Spleen (tissue), 11 donors: ENCODE results near the gene CASP8. TPM values are rescaled to one million over a fixed set of nuclear protein-coding genes. Genes with fewer than 3 reads are reported as not detected.

Experiments
- DNase-seq: peaks from one replicate; pipeline ENCODE4 v3.0.0-alpha.2; 2020
- H3K27ac ChIP-seq, 8 donors: fragments of 200-600 bp; sonication (generic) in 7 of 8; 1 replicate in 4 of 8; 2 replicates in 4 of 8; pipeline versions ENCODE4 v1.5.0 to v1.8.0; 2016 to 2021; ENCODE audit warnings: inconsistent platforms in 4 of 8, mild to moderate bottlenecking in 4 of 8, moderate library complexity in 1 of 8
- H3K27me3 ChIP-seq, 7 donors: fragments of 200-600 bp; sonication (generic) in 6 of 7; replicated peaks in 1 of 7; 1 replicate in 4 of 7; 2 replicates in 3 of 7; pipeline versions ENCODE4 v1.5.0 to v1.8.0; 2016 to 2021; ENCODE audit warnings: inconsistent platforms in 3 of 7, mild to moderate bottlenecking in 1 of 7
- H3K36me3 ChIP-seq, 6 donors: fragments of 200-600 bp; sonication (generic) in 5 of 6; 1 replicate in 4 of 6; 2 replicates in 2 of 6; pipeline versions ENCODE4 v1.5.0 to v1.8.0; 2016 to 2021; ENCODE audit warnings: inconsistent platforms in 2 of 6
- H3K4me1 ChIP-seq, 6 donors: fragments of 200-600 bp; sonication (generic) in 5 of 6; 1 replicate in 3 of 6; 2 replicates in 3 of 6; pipeline versions ENCODE4 v1.5.0 to v1.8.0; 2016 to 2021; ENCODE audit warnings: inconsistent platforms in 3 of 6
- H3K4me3 ChIP-seq, 8 donors: fragments of 200-600 bp; sonication (generic) in 7 of 8; 1 replicate in 4 of 8; 2 replicates in 4 of 8; pipeline versions ENCODE4 v1.5.0 to v1.8.0; 2016 to 2021; ENCODE audit warnings: inconsistent platforms in 4 of 8, mild to moderate bottlenecking in 4 of 8, moderate library complexity in 2 of 8
- H3K9me3 ChIP-seq, 8 donors: fragments of 200-600 bp; sonication (generic) in 7 of 8; 1 replicate in 4 of 8; 2 replicates in 4 of 8; pipeline versions ENCODE4 v1.5.0 to v1.8.0; 2016 to 2021; ENCODE audit warnings: inconsistent platforms in 4 of 8
- POLR2A ChIP-seq, 3 donors: fragments of 450-650 bp; IDR thresholded peaks; one replicate each; pipeline ENCODE4 v1.5.1; 2017; ENCODE audit warnings: antibody characterized with exemption in 3 of 3, mild to moderate bottlenecking in 1 of 3
- POLR2AphosphoS5 ChIP-seq, 3 donors: sonication (generic); formaldehyde crosslinking; IDR thresholded peaks; one replicate each; pipeline ENCODE4 v1.5.1; 2017; ENCODE audit warnings: antibody characterized with exemption in 3 of 3
- WGBS, 5 donors: extraction: QIAGEN DNeasy Blood & Tissue Kit in 3 of 5; methylation state at CpG; one replicate each; pipeline versions ENCODE4 v1.1.5 to v1.1.7; 2013 to 2018; 5-methylcytosine and 5-hydroxymethylcytosine counted together
- intact Hi-C: fragments of 100-400 bp; cut with DNase I; formaldehyde crosslinking; loops from one replicate; pipeline ENCODE4 v1.15.0; 2023; ENCODE audit warnings: low total_unique reads
- polyA plus RNA-seq, 3 donors: library from polyadenylated mRNA; stranded (reverse); fragments of 200-250 nt; gene quantifications; one replicate each; pipeline ENCODE4 v1.2.1, GENCODE V29; 2013
- total RNA-seq, 7 donors: library from RNA; depleted of rRNA in 3 of 7; stranded (reverse); fragments of >200 nt in 3 of 7; fragmentation: NEBNext Ultra II Directional in 4 of 7; extraction: Animal tissue kit (Norgen Biotek cat#: 25700) in 4 of 7; gene quantifications; one replicate each; pipeline versions ENCODE4 v1.1.0 to v1.2.1, GENCODE V29; 2016 to 2021
- TF ChIP-seq, protein P1 (sequence below), 11 experiments: fragments of 200-600 bp in 7 of 11; fragments of 450-650 bp in 4 of 11; sonication (generic) in 4 of 11; IDR thresholded peaks in 8 of 11; conservative IDR thresholded peaks in 3 of 11; 1 replicate in 7 of 11; 2 replicates in 4 of 11; pipeline versions ENCODE4 v1.4.0 to v1.8.0; 2016 to 2021; ENCODE audit warnings: antibody characterized with exemption in 11 of 11, inconsistent platforms in 4 of 11, mild to moderate bottlenecking in 1 of 11
- donor health status: healthy with polysubstance abuse.
- donor health status: DM: no; HTN: no; CAD: no; lungs with moderate emphysema.
- donor health status: DM: no; HTN: no; CAD: no.
- donor health status: Bipolar disorder and iron deficiency.
- donor health status: healthy.
- donor health status: DM: no; HTN: no; CAD: no.
- donor health status: DM: yes; HTN: yes; CAD: no.

The CASP8 gene
- total and polyA plus RNA-seq, 10 donors, result 20.3 to 100 (median 78.7) TPM

DNA sequence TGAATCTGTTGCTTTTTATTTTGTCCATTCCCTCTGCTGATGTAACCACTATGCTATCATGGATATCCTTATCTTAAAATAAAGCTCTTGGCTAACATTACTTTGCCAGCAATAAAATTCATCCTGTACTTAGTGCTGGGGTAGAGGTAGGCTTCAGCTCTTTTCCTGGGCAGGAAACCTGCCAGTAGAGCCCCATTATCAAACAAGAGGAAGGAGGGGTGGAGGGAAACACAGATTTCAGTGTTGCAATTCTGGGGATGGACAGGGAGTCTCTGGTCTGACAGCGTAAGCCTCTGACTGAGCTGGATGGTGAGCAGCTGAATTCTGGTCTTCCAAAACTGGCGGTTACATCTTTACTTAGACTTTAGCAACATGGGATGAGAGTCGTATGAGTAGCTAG, 47.5 kb downstream of the CASP8 start:
- Histone ChIP-seq H3K36me3 (peaks cover 0 to 26% (median 0%) of the 10 kb centered on the region in 6 donors), H3K4me3 (no peak overlapping the region), H3K27me3 (no peaks in the 10 kb centered on the region), H3K27ac (no peak overlapping the region), H3K4me1 (no peaks in the 10 kb centered on the region), H3K9me3 (peaks cover 0 to 60% (median 16%) of the 10 kb centered on the region in 8 donors)
- no peak for TF ChIP-seq POLR2AphosphoS5 (IDR thresholded peaks at IDR 0.05)
- no peak for TF ChIP-seq POLR2A (IDR thresholded peaks at IDR 0.05)
- TF ChIP-seq, protein P1, sequence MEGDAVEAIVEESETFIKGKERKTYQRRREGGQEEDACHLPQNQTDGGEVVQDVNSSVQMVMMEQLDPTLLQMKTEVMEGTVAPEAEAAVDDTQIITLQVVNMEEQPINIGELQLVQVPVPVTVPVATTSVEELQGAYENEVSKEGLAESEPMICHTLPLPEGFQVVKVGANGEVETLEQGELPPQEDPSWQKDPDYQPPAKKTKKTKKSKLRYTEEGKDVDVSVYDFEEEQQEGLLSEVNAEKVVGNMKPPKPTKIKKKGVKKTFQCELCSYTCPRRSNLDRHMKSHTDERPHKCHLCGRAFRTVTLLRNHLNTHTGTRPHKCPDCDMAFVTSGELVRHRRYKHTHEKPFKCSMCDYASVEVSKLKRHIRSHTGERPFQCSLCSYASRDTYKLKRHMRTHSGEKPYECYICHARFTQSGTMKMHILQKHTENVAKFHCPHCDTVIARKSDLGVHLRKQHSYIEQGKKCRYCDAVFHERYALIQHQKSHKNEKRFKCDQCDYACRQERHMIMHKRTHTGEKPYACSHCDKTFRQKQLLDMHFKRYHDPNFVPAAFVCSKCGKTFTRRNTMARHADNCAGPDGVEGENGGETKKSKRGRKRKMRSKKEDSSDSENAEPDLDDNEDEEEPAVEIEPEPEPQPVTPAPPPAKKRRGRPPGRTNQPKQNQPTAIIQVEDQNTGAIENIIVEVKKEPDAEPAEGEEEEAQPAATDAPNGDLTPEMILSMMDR (IDR thresholded peaks at IDR 0.05 in 8 of 11, conservative IDR thresholded peaks at IDR 0.05 in 3 of 11), result no peak
- WGBS, 5 donors, result 91 to 98% (median 95%) methylated on average over 3 of the region's 3 CpGs
- intact Hi-C loops, result no loop called here
- DNase-seq, result no peak

DNA sequence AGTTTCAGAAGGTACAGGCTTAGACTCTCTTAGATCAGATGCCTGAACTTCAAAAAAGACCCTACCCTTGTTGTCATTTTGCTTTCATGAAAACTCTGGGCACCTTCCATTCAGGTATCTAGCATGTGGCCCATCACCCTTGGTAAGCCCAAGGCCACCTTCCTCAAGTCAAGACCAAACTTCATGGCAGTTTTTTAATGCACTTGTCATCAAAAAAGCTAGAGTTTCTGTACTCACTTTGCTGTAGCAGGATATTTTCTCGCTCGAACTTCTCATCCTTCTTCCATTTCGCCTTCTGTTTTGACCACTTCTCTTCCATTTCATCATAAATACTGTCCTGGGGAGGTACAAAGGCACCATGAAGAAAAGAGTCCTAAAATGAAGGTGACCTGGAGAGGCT, 48.6 kb downstream of the CASP8 start:
- Histone ChIP-seq H3K27me3 (no peaks in the 10 kb centered on the region), H3K9me3 (peaks cover 0 to 60% (median 16%) of the 10 kb centered on the region in 8 donors), H3K4me3 (no peak overlapping the region), H3K27ac (no peak overlapping the region), H3K4me1 (no peaks in the 10 kb centered on the region), H3K36me3 (peaks cover 0 to 26% (median 0%) of the 10 kb centered on the region in 6 donors)
- TF ChIP-seq POLR2A (IDR thresholded peaks at IDR 0.05) (no peak), POLR2AphosphoS5 (IDR thresholded peaks at IDR 0.05) (no peak)
- TF ChIP-seq, protein P1 (IDR thresholded peaks at IDR 0.05 in 8 of 11, conservative IDR thresholded peaks at IDR 0.05 in 3 of 11), result no peak
- no peak for DNase-seq
- intact Hi-C loops, result no loop called here
- WGBS, 5 donors, result 94 to 98% (median 98%) methylated on average over 3 of the region's 3 CpGs

DNA sequence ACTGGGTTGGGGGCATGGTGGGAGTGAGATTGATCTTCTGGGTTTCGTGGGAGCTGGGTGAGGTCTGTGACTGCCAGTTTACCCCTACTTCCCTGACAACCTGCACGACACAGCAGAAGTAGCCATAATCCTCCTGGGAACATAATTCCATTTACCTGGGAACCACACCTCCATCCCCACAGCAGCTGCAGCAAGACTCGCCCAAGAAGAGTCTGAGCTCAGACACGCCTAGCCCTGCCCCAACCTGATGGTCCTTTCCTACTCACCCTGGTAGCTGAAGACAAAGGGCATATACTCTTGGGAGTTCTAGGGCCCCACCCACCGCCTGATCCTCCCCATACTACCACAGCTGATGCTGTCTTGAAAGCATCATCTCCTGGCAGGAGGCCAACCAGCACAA, 53.0 kb downstream of the CASP8 start:
- TF ChIP-seq POLR2A (IDR thresholded peaks at IDR 0.05) (no peak), POLR2AphosphoS5 (IDR thresholded peaks at IDR 0.05) (no peak)
- TF ChIP-seq, protein P1 (IDR thresholded peaks at IDR 0.05 in 8 of 11, conservative IDR thresholded peaks at IDR 0.05 in 3 of 11), result no peak
- Histone ChIP-seq H3K4me3 (no peak overlapping the region), H3K9me3 (peaks cover 0 to 68% (median 19%) of the 10 kb centered on the region in 8 donors), H3K27me3 (no peaks in the 10 kb centered on the region), H3K27ac (no peak overlapping the region), H3K36me3 (peaks cover 0 to 15% (median 0%) of the 10 kb centered on the region in 6 donors), H3K4me1 (no peaks in the 10 kb centered on the region)
- DNase-seq, result no peak
- intact Hi-C loops, result no loop called here
- WGBS, 5 donors, result 79 to 100% (median 98%) methylated on average over 3 to 5 of the region's 5 CpGs

DNA sequence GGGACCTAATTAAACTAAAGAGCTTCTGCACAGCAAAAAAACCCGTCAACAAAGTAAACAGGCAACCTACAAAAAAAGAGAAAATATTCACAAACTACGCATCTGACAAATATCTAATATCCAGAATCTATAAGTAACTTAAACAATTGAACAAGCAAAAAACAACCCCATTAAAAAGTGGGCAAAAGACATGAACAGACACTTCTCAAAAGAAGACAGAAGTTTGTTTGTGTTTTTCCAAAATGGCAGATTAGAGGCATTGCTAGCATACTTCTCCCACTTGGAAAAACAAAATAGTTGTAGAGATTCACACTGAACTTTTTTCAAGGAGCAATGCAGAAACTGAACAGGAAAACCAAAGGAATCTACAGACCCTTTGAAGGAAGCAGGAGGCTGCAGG, 59.2 kb downstream of the CASP8 start:
- 46 to 93% (median 70%) methylated on average over 2 of the region's 2 CpGs for WGBS, 5 donors
- Histone ChIP-seq H3K4me1 (no peaks in the 10 kb centered on the region), H3K9me3 (peaks cover 5 to 83% (median 56%) of the 10 kb centered on the region in 8 donors), H3K36me3 (peaks cover 0 to 17% (median 0%) of the 10 kb centered on the region in 6 donors), H3K4me3 (no peak overlapping the region), H3K27ac (no peak overlapping the region), H3K27me3 (no peaks in the 10 kb centered on the region)
- no peak for DNase-seq
- intact Hi-C loops, result no loop called here
- TF ChIP-seq POLR2A (IDR thresholded peaks at IDR 0.05) (no peak), POLR2AphosphoS5 (IDR thresholded peaks at IDR 0.05) (no peak)
- TF ChIP-seq, protein P1 (IDR thresholded peaks at IDR 0.05 in 8 of 11, conservative IDR thresholded peaks at IDR 0.05 in 3 of 11), result no peak
